HEK293 (cell line): ENCODE results near the gene FAM136A.

Experiments
- CTCF ChIA-PET: fragments of 350-600 bp; formaldehyde crosslinking; extraction: SDS; loops from one replicate; lab custom pipeline; 2021; ENCODE audit warnings: antibody characterized with exemption; lab: Yijun Ruan, JAX
- POLR2A ChIA-PET: fragments of 300-600 bp; formaldehyde crosslinking; extraction: SDS; loops from one replicate; lab custom pipeline; 2020; ENCODE audit warnings: antibody characterized with exemption, inconsistent platforms; lab: Yijun Ruan, JAX
- H3K27ac ChIP-seq: fragments of 200-500 bp; sonication (Bioruptor generic); 2 replicates; pipeline ENCODE4 v1.5.1; 2014; ENCODE audit warnings: low read depth, low read length, control low read depth, inconsistent platforms; ENCODE audit errors: extremely low read depth
- H3K36me3 ChIP-seq, 2 experiments: fragments of 200-500 bp in 1 of 2; sonication (Bioruptor generic) in 1 of 2; 1 replicate in 1 of 2; 2 replicates in 1 of 2; pipeline ENCODE4 v1.5.1; 2014 to 2017; ENCODE audit warnings: inconsistent platforms in 2 of 2, low read length in 2 of 2; ENCODE audit not compliant: control insufficient read depth in 2 of 2, insufficient read depth in 1 of 2
- H3K4me1 ChIP-seq: fragments of 200-500 bp; sonication (Bioruptor generic); 2 replicates; pipeline ENCODE4 v1.5.1; 2014; ENCODE audit warnings: mild to moderate bottlenecking, low read length, inconsistent platforms; ENCODE audit not compliant: control insufficient read depth, insufficient read depth
- H3K4me3 ChIP-seq: 2 replicates; pipeline ENCODE4 v1.5.1; 2011; ENCODE audit warnings: low read depth, mild to moderate bottlenecking, control low read depth, low read length, moderate library complexity
- H3K9me3 ChIP-seq: fragments of 200-500 bp; sonication (Bioruptor generic); 2 replicates; pipeline ENCODE4 v1.5.1; 2014; ENCODE audit warnings: low read depth, low read length, inconsistent platforms; ENCODE audit not compliant: control insufficient read depth, insufficient read depth
- BCL11B ChIP-seq: fragments of 450-650 bp; formaldehyde crosslinking; IDR thresholded peaks from 2 replicates; pipeline ENCODE4 v1.5.1; 2016; ENCODE audit warnings: low read depth, missing biosample characterization, missing genetic modification characterization
- GLIS1 ChIP-seq: fragments of 450-650 bp; formaldehyde crosslinking; IDR thresholded peaks from 2 replicates; pipeline ENCODE4 v1.5.1; 2016; ENCODE audit warnings: missing biosample characterization, missing genetic modification characterization
- HOXA7 ChIP-seq: sonication (generic); formaldehyde crosslinking; IDR thresholded peaks from 2 replicates; pipeline ENCODE4 v1.8.1; 2022; ENCODE audit warnings: missing genetic modification reagents, borderline replicate concordance
- HOXD13 ChIP-seq: sonication (generic); formaldehyde crosslinking; IDR thresholded peaks from 2 replicates; pipeline ENCODE4 v1.8.0; 2022; ENCODE audit warnings: missing genetic modification reagents, borderline replicate concordance
- SCRT2 ChIP-seq: fragments of 450-650 bp; formaldehyde crosslinking; IDR thresholded peaks from 2 replicates; pipeline ENCODE4 v1.5.1; 2016; ENCODE audit warnings: missing biosample characterization, missing genetic modification characterization
- TRIM28 ChIP-seq: IDR thresholded peaks from 2 replicates; pipeline ENCODE4 v1.6.1; 2011; ENCODE audit warnings: low read length, control low read depth, borderline replicate concordance
- ZNF211 ChIP-seq: fragments of 450-650 bp; formaldehyde crosslinking; IDR thresholded peaks from 2 replicates; pipeline ENCODE4 v1.5.1; 2016; ENCODE audit warnings: low read depth, missing biosample characterization, missing genetic modification characterization
- ZNF223 ChIP-seq: fragments of 450-650 bp; formaldehyde crosslinking; IDR thresholded peaks from 2 replicates; pipeline ENCODE4 v1.5.1; 2016; ENCODE audit warnings: missing biosample characterization, missing genetic modification characterization
- ZNF23 ChIP-seq: fragments of 450-650 bp; formaldehyde crosslinking; IDR thresholded peaks from 2 replicates; pipeline ENCODE4 v1.5.1; 2016; ENCODE audit warnings: missing biosample characterization, missing genetic modification characterization, borderline replicate concordance
- ZNF292 ChIP-seq: fragments of 450-650 bp; formaldehyde crosslinking; IDR thresholded peaks from 2 replicates; pipeline ENCODE4 v1.5.1; 2016; ENCODE audit warnings: low read depth, missing biosample characterization, missing genetic modification characterization, borderline replicate concordance
- ZNF324 ChIP-seq: fragments of 450-650 bp; formaldehyde crosslinking; IDR thresholded peaks from 2 replicates; pipeline ENCODE4 v1.5.1; 2016; ENCODE audit warnings: missing biosample characterization, missing genetic modification characterization
- ZNF37A ChIP-seq: fragments of 450-650 bp; IDR thresholded peaks from 2 replicates; pipeline ENCODE4 v1.5.1; 2018; ENCODE audit warnings: missing biosample characterization, missing genetic modification characterization
- ZNF391 ChIP-seq: fragments of 450-650 bp; formaldehyde crosslinking; IDR thresholded peaks from 2 replicates; pipeline ENCODE4 v1.5.1; 2016; ENCODE audit warnings: low read depth, missing biosample characterization, missing genetic modification characterization, borderline replicate concordance
- ZNF510 ChIP-seq: fragments of 450-650 bp; formaldehyde crosslinking; IDR thresholded peaks from 2 replicates; pipeline ENCODE4 v1.5.1; 2018; ENCODE audit warnings: mild to moderate bottlenecking, missing genetic modification characterization, missing biosample characterization; ENCODE audit not compliant: insufficient replicate concordance
- ZNF600 ChIP-seq: fragments of 450-650 bp; formaldehyde crosslinking; IDR thresholded peaks from 2 replicates; pipeline ENCODE4 v1.5.1; 2016; ENCODE audit warnings: missing biosample characterization, missing genetic modification characterization
- ZNF658 ChIP-seq: fragments of 450-650 bp; formaldehyde crosslinking; IDR thresholded peaks from 2 replicates; pipeline ENCODE4; 2016; ENCODE audit warnings: missing biosample characterization, missing genetic modification characterization
- ZNF776 ChIP-seq: fragments of 450-650 bp; formaldehyde crosslinking; IDR thresholded peaks from 2 replicates; pipeline ENCODE4 v1.5.0; 2017; ENCODE audit warnings: missing biosample characterization, missing genetic modification characterization, borderline replicate concordance
- ZNF837 ChIP-seq: fragments of 450-650 bp; formaldehyde crosslinking; IDR thresholded peaks from 2 replicates; pipeline ENCODE4 v1.5.1; 2016; ENCODE audit warnings: missing biosample characterization, missing genetic modification characterization
- TF ChIP-seq, protein P1 (sequence below): fragments of 450-650 bp; formaldehyde crosslinking; IDR thresholded peaks from 2 replicates; pipeline ENCODE4 v1.5.0; 2017; ENCODE audit warnings: missing biosample characterization, missing genetic modification characterization, borderline replicate concordance
- TF ChIP-seq, protein P2 (sequence below): fragments of 450-650 bp; formaldehyde crosslinking; IDR thresholded peaks from 2 replicates; pipeline ENCODE4 v1.5.1; 2016; ENCODE audit warnings: missing biosample characterization, missing genetic modification characterization
- TF ChIP-seq, protein P3 (sequence below): fragments of 450-650 bp; IDR thresholded peaks from 2 replicates; pipeline ENCODE4 v1.5.1; 2018; ENCODE audit warnings: missing biosample characterization, missing genetic modification characterization
- TF ChIP-seq, protein P4 (sequence below): fragments of 450-650 bp; formaldehyde crosslinking; IDR thresholded peaks from 2 replicates; pipeline ENCODE4 v1.5.1; 2016; ENCODE audit warnings: missing biosample characterization, missing genetic modification characterization
- TF ChIP-seq, protein P5 (sequence below): fragments of 450-650 bp; formaldehyde crosslinking; IDR thresholded peaks from 2 replicates; pipeline ENCODE4 v1.5.1; 2016; ENCODE audit warnings: missing biosample characterization, missing genetic modification characterization, borderline replicate concordance
- TF ChIP-seq, protein P6 (sequence below): fragments of 450-650 bp; formaldehyde crosslinking; conservative IDR thresholded peaks from 2 replicates; pipeline ENCODE4 v1.5.1; 2016; ENCODE audit warnings: low read depth, missing biosample characterization, missing genetic modification characterization

The FAM136A gene

DNA sequence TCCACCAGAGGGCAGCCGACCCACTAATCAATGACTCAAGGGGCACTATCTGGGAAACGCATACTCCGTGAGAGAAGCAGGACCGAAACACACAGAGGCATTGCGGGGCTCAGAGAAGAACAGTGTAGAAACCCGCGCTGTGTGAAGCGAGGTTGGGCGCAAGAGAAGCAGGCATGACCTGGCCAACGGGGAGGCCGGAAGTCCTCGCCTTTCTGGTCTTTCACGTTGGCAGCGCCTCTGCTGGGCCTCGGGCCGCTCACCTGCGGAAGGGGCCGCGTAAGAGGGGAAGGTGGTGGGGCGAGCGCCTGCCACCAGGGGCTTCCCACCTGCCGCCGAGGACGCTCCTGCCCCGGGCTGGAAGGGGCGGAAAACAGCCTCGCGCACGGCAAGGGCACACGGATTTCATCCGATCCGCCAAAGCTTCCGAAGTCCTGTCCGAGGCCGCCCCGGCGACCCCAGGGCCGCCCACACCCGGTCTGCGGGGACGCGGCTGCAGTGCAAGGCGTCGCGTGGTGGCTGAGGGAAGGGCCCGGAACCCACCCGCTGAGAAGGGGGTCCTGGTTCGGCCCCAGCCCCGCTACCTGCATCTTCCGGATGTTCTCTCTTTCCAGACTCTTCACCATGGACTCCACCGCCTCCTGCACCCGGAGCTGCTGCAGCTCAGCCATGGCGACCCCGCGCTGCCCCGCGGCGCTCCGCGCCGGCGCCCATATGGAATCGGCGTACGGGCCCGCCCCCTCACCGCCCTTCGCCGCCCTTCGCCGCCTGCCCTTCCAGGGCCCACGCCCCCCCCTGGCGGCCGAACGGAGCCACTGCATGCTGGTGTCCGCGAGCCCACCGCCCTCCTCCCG, at the start of gene FAM136A:
Gene FAM136A, minus strand, starts transcription at position 724 of the 851 bp plus-strand sequence. Its CDS starts 56 bp downstream, at position 668.
- CTCF ChIA-PET, result interaction anchor here (0.5 to 8.0 kb wide), 23 partner anchors 8 to 577 kb away, joined by 3 to 163 read pairs (median 5); partner anchors contain the start of genes MXD1 and SNRPG
- H3K9me3 ChIP-seq, result no peaks in the 10 kb centered on the region
- H3K36me3 ChIP-seq, result peaks cover 18 to 39% of the 10 kb centered on the region in 2 experiments
- peak within 1 kb of the TSS; percentile 88 for H3K27ac ChIP-seq
- peak within 1 kb of the TSS; percentile 65 for H3K4me3 ChIP-seq
- H3K4me1 ChIP-seq, result peaks cover 6% of the 10 kb centered on the region; the same call in 1 of the 2 replicates
- POLR2A ChIA-PET, result interaction anchor here (1.0 to 3.8 kb wide), 5 partner anchors 8 to 387 kb away, joined by 3 to 49 read pairs (median 4); partner anchors contain the start of genes MXD1 and SNRPG
- TF ChIP-seq BCL11B (tag by site-specific recombination) (no peak; the same call in 1 of the 2 replicates), ZNF37A (tag by site-specific recombination) (no peak), ZNF658 (tag by site-specific recombination) (no peak), ZNF292 (no peak), HOXD13 (CRISPR knock-in tag) (no peak), SCRT2 (tag by site-specific recombination) (peak; percentile 70), ZNF600 (tag by site-specific recombination) (no peak), HOXA7 (CRISPR knock-in tag) (no peak), ZNF837 (tag by site-specific recombination) (no peak), ZNF211 (tag by site-specific recombination) (no peak), ZNF324 (tag by site-specific recombination) (no peak), GLIS1 (tag by site-specific recombination) (0 out of 2 replicates have a peak, but pooled peaks have one; percentile 33), ZNF510 (tag by site-specific recombination) (no peak), ZNF391 (peak; percentile 47; the same call in 1 of the 2 replicates), ZNF223 (no peak), ZNF23 (no peak), ZNF776 (tag by site-specific recombination) (no peak), TRIM28 (no peak)
- TF ChIP-seq, protein P1, sequence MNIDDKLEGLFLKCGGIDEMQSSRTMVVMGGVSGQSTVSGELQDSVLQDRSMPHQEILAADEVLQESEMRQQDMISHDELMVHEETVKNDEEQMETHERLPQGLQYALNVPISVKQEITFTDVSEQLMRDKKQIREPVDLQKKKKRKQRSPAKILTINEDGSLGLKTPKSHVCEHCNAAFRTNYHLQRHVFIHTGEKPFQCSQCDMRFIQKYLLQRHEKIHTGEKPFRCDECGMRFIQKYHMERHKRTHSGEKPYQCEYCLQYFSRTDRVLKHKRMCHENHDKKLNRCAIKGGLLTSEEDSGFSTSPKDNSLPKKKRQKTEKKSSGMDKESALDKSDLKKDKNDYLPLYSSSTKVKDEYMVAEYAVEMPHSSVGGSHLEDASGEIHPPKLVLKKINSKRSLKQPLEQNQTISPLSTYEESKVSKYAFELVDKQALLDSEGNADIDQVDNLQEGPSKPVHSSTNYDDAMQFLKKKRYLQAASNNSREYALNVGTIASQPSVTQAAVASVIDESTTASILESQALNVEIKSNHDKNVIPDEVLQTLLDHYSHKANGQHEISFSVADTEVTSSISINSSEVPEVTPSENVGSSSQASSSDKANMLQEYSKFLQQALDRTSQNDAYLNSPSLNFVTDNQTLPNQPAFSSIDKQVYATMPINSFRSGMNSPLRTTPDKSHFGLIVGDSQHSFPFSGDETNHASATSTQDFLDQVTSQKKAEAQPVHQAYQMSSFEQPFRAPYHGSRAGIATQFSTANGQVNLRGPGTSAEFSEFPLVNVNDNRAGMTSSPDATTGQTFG (tag by site-specific recombination), result no peak
- TF ChIP-seq, protein P2, sequence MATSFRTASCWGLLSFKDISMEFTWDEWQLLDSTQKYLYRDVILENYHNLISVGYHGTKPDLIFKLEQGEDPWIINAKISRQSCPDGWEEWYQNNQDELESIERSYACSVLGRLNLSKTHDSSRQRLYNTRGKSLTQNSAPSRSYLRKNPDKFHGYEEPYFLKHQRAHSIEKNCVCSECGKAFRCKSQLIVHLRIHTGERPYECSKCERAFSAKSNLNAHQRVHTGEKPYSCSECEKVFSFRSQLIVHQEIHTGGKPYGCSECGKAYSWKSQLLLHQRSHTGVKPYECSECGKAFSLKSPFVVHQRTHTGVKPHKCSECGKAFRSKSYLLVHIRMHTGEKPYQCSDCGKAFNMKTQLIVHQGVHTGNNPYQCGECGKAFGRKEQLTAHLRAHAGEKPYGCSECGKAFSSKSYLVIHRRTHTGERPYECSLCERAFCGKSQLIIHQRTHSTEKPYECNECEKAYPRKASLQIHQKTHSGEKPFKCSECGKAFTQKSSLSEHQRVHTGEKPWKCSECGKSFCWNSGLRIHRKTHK (tag by site-specific recombination), result no peak
- TF ChIP-seq, protein P3, sequence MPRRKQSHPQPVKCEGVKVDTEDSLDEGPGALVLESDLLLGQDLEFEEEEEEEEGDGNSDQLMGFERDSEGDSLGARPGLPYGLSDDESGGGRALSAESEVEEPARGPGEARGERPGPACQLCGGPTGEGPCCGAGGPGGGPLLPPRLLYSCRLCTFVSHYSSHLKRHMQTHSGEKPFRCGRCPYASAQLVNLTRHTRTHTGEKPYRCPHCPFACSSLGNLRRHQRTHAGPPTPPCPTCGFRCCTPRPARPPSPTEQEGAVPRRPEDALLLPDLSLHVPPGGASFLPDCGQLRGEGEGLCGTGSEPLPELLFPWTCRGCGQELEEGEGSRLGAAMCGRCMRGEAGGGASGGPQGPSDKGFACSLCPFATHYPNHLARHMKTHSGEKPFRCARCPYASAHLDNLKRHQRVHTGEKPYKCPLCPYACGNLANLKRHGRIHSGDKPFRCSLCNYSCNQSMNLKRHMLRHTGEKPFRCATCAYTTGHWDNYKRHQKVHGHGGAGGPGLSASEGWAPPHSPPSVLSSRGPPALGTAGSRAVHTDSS (tag by site-specific recombination), result no peak
- TF ChIP-seq, protein P4, sequence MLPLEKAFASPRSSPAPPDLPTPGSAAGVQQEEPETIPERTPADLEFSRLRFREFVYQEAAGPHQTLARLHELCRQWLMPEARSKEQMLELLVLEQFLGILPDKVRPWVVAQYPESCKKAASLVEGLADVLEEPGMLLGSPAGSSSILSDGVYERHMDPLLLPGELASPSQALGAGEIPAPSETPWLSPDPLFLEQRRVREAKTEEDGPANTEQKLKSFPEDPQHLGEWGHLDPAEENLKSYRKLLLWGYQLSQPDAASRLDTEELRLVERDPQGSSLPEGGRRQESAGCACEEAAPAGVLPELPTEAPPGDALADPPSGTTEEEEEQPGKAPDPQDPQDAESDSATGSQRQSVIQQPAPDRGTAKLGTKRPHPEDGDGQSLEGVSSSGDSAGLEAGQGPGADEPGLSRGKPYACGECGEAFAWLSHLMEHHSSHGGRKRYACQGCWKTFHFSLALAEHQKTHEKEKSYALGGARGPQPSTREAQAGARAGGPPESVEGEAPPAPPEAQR, result no peak
- TF ChIP-seq, protein P5, sequence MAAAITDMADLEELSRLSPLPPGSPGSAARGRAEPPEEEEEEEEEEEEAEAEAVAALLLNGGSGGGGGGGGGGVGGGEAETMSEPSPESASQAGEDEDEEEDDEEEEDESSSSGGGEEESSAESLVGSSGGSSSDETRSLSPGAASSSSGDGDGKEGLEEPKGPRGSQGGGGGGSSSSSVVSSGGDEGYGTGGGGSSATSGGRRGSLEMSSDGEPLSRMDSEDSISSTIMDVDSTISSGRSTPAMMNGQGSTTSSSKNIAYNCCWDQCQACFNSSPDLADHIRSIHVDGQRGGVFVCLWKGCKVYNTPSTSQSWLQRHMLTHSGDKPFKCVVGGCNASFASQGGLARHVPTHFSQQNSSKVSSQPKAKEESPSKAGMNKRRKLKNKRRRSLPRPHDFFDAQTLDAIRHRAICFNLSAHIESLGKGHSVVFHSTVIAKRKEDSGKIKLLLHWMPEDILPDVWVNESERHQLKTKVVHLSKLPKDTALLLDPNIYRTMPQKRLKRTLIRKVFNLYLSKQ (tag by site-specific recombination), result no peak
- TF ChIP-seq, protein P6, sequence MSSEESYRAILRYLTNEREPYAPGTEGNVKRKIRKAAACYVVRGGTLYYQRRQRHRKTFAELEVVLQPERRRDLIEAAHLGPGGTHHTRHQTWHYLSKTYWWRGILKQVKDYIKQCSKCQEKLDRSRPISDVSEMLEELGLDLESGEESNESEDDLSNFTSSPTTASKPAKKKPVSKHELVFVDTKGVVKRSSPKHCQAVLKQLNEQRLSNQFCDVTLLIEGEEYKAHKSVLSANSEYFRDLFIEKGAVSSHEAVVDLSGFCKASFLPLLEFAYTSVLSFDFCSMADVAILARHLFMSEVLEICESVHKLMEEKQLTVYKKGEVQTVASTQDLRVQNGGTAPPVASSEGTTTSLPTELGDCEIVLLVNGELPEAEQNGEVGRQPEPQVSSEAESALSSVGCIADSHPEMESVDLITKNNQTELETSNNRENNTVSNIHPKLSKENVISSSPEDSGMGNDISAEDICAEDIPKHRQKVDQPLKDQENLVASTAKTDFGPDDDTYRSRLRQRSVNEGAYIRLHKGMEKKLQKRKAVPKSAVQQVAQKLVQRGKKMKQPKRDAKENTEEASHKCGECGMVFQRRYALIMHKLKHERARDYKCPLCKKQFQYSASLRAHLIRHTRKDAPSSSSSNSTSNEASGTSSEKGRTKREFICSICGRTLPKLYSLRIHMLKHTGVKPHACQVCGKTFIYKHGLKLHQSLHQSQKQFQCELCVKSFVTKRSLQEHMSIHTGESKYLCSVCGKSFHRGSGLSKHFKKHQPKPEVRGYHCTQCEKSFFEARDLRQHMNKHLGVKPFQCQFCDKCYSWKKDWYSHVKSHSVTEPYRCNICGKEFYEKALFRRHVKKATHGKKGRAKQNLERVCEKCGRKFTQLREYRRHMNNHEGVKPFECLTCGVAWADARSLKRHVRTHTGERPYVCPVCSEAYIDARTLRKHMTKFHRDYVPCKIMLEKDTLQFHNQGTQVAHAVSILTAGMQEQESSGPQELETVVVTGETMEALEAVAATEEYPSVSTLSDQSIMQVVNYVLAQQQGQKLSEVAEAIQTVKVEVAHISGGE (tag by site-specific recombination), result 0 out of 2 replicates have a peak, but pooled peaks have one; percentile 23
